GM18909 (cell line): Measurements from ENCODE around the gene RNLS.
"Not testable (repeated sequence)": the region's sequence is repeated elsewhere in the genome, so short reads cannot be mapped to it uniquely, and the experiment has no call there.

Experiments used
- ATAC-seq: cut with Tn5 transposase; IDR thresholded peaks from one replicate; pipeline ENCODE4 v1.9.1; 2021; ENCODE audit warnings: mild to moderate bottlenecking; ENCODE audit not compliant: unreplicated experiment, poor library complexity

RNLS gene

DNA sequence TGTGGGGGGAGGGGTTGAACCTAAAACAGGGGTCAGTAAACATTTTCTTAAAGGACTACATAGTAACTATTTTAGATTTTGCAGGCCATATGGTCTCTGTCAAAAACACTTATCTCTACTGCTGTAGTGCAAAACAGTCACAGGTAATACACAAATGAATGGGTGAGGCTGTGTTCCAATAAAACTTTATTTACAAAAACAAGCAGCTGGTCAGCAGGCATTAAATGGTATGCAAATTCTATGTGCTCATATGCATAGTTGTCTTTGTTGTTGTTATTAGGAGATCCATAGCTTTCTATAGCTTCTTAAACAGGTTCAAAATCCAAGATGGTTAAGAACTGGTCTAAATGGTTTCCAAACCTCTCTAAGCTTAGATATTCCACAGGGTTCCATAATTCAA, 302.6 kb downstream of the RNLS start:
- no peak for ATAC-seq

DNA sequence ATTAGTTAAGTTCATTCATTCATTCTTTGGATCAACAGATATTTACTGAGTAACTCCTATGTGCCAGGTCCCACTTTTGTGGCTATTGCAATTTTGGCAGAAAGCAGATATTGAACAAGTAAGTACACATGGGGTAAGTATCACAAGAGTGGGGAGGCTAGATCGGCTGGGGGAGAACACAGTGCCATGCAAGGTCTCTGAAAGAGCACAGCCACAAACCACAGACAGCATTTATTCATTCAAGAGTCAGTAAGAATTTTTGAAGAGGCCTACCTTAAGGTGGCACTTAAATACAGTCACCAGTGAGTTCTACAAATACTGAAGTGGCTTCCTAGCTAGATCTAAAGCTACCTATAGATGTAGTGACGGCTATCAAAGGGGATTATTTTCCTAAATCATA, 304.2 kb downstream of the RNLS start:
- ATAC-seq, result no peak

- not testable (repeated sequence) for ATAC-seq
Observed at GRCh38 chr10:88276945-88277344, 306.2 kb downstream of the RNLS start.

GRCh38 chr10:88274286-88274685, 308.8 kb downstream of the RNLS start:
- no peak for ATAC-seq

GRCh38 chr10:88273567-88273966, 309.6 kb downstream of the RNLS start:
- ATAC-seq, result no peak

DNA sequence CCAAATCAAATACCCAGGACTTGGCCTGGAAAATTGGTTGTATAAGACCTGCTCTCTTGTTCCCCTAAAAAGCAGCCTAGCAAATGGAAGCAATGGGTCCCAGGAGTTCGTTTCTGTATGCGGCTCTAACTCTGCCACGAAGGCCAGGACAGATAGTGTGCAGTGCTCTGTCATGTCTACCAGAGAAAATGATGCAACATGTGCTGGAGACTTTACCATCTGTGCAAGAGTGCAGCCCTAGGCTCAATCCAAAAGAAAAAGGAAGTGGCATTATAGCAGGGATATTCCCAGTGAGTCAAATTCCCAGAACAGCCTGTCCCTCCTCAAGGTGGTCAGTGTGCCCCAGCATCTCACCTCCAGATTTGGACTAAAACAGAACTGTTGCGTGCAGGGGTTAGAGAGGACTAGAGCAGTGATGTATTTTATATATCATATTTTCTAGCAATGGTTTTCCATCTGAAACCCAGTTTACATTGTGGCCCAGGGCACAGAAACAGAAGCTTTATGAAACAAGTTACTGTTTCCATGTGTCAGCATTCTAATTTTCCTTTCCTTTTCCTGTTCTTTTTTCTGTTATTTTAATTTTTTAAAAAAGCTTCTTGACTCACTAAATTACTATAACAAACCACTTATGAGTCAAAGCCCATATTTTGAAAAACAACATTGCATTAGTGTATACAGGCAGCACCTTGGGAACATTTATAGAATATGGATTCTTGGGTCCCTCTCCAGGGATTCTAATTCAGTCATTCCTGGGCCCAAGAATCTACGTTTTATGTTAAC, 311.2 kb downstream of the RNLS start:
- peak; percentile 20 for ATAC-seq

GRCh38 chr10:88270871-88271713, 312.0 kb downstream of the RNLS start:
- peak; percentile 90 for ATAC-seq

DNA sequence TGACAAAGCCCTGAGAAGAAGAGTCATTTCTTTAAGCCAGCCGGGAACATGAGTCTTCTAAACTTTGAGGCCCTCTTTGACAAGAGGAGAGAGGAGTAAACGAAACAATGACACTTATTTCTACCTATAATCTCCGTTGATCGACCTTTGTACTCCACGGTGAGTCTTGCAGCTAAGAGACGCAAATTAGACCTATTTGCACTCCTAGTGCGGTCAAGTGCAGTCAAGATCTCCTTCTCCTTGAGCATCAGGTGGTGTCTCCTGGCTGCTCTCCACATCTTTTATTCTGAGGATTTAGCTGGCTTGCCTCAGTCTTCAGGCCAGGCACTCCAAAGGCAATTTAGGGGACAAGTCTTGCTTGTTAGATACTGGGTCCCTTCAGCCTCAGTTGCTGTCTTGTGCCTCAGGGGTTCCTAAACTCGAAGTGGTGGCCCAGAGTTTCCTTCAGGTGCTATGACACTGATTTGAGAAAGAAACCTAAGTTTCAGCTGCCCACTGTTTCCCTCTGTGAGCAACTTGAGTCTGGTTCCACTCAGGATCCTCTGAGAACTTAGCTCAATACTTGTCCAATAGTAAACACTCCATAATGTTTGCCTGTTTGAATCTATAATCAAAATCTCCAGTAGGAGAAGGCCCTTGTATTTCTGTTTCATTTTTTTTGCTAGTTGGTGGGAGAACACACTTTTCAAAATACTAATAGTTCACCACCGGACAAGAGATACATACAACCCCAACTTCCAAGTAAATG, 312.9 kb downstream of the RNLS start:
- ATAC-seq, result no peak

DNA sequence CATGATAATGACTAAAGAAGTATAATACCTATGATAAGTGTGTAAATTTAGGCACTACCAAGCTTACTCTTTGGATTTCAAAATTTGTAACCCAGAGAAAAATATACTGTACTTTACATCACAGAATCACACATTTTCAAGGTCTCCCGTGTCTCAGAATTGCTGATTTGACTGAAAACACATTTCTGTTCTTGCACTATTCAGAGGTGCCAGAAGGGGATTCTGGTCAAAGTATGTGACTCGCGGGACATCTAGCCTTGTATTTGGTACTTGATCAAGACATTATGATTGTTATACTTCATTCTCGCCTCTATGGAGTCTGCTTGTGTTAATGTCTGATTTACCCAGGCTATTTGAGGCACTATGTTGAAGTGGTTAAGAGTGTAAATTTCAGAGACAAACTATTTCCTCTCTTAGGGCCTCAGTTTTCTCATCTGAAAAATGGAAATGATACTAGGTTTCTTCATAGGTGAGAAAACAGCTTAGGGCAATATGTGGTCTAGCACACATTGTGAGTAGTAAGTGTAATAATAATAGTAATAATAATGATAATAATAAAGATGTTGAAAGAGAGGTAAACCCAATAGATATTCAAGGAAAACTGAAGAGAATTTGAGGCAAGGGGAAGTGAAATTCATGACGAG, 320.4 kb downstream of the RNLS start:
- no peak for ATAC-seq

GRCh38 chr10:88261152-88261551, 322.0 kb downstream of the RNLS start:
- no peak for ATAC-seq

- ATAC-seq, result no peak
Observed at GRCh38 chr10:88260329-88261051, 322.6 kb downstream of the RNLS start.

DNA sequence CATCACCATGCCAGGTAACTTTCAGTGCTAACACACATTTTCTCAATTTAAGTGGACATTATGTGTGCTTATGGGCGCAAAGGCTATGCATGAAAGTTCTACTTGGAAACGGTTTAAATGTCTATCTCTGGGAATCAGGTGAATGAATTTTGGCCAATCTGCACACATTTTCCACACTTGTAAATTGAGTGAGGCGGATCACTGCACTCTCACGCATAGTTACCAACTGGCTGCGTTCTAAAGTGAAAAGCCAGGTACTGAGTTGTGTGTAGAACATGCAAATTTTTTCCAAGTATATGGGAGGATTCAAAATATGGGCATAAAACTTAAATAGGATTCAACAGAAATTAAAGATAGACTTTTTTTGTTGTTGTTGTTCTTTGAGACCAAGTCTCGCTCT, 323.7 kb downstream of the RNLS start:
- no peak for ATAC-seq

- no peak for ATAC-seq
Observed at GRCh38 chr10:88256886-88257285, 326.2 kb downstream of the RNLS start.

DNA sequence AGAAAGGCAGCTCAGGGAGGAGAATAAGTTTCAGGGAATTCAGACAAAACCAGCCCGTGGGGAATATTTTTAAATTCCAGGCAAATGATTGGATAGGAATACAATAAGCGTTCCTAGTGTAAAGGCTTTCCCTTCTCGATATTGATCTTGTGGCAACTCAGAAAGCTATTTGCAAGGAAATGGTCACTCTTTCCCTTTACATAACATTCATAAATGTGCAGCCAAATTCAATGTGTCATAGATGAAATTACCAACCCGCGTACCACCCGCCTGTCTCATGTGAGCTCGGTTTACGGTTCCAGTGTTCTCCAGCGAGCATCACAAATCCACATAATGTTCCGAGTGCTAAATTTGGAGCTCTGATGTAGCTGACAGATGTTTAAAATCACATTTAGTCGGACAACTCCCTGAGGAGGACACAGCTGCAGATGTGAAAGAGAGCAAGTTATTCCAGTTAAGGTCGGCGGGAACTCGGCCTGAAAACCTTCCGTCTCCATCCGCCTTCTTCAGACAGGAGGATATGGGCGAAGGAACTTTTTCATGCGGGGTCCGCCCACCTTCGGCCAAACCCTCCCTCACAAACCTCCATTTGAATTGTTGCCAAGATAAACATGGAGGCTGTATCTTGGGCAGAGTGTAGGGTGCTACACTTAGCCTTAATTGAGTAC, 327.0 kb downstream of the RNLS start:
- ATAC-seq, result no peak

DNA sequence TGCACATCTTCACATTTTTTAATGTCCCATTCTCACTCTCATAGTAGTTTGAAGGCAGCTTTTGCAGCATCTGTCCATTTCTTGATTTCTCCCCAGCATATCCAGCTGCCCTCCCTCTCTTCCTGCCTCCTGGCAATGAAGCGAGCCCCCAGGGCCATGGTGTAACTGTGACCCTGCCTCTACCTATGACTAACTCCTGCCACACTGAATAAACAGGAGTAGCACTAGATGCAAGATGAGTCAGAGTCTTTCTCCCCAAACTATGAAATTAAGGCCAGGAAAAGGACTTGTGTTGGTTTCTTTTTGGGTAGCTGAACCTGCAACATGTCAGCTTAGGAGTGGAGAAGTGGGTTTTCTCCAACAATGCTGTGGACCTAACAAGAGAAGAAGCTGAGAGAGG, 329.0 kb downstream of the RNLS start:
- ATAC-seq, result no peak

- ATAC-seq, result no peak
Observed at GRCh38 chr10:88253622-88254021, 329.5 kb downstream of the RNLS start.

DNA sequence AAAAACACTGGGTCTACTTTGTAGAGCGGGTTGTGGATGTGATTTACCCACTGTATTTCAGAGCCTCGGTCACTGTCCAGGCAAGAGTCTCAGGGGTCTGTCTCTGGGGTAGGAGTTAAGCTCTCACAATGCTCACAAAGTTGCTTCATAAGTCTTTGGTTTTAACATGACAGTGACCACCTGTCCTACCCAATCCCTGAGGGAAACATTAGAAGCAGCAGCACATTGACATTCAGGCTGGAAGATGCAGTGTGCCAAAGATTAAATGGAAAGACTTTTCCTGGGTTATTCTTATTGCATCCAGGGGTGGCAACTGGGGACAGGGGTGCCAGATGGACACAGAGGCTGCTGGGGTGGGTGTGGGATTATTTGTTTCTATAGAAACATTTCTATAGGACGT, 330.0 kb downstream of the RNLS start:
- no peak for ATAC-seq

GRCh38 chr10:88249450-88249849, 333.7 kb downstream of the RNLS start:
- no peak for ATAC-seq

DNA sequence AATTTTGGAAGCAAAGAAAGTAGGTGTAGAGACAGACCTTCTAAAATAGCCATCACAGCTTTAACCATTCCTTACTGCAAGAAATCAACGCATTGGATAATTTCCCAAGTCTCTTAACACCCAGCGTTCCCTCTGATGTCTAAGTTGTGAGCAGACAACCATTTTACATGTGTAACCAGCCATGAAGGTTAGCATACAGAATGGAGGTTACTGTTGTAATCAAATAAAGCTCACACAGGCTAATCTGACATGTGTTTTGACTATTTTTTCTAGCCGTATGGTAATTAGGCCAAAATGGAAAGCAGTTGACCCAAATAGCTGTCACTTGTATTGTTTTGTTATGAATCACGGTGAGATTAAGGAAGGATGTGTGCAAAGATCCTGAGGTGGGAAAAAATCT, 336.4 kb downstream of the RNLS start:
- no peak for ATAC-seq
